ES-I3 (cell line): ENCODE results near the gene IFRD1.

Source experiments
- H3K36me3 ChIP-seq: 2 replicates; pipeline ENCODE4 v1.6.1; 2013; ENCODE audit warnings: mild to moderate bottlenecking, low read length, control low read depth, moderate library complexity; ENCODE audit not compliant: insufficient read depth
- H3K4me1 ChIP-seq: 2 replicates; pipeline ENCODE4 v1.6.1; 2013; ENCODE audit warnings: mild to moderate bottlenecking, control low read depth, low read length; ENCODE audit not compliant: insufficient read depth
- H3K9ac ChIP-seq: 2 replicates; pipeline ENCODE4 v1.6.1; 2013; ENCODE audit warnings: low read depth, mild to moderate bottlenecking, low read length, moderate library complexity
- H3K9me3 ChIP-seq: 2 replicates; pipeline ENCODE4 v1.6.1; 2013; ENCODE audit warnings: mild to moderate bottlenecking, low read length, moderate library complexity; ENCODE audit not compliant: control insufficient read depth, insufficient read depth

IFRD1 gene

GRCh38 chr7:112488264-112488552 lies 37.9 kb downstream of the IFRD1 start:
- no peaks in the 10 kb centered on the region for H3K9me3 ChIP-seq
- 0 out of 2 replicates have a peak, but pooled peaks cover 6% of the 10 kb centered on the region for H3K4me1 ChIP-seq
- no peaks in the 10 kb centered on the region; the same call in 1 of the 2 replicates for H3K36me3 ChIP-seq
- H3K9ac ChIP-seq: no peak overlapping the region

GRCh38 chr7:112492186-112492585 lies 41.9 kb downstream of the IFRD1 start:
- Histone ChIP-seq H3K4me1 (no peaks in the 10 kb centered on the region), H3K9ac (no peak overlapping the region), H3K36me3 (no peaks in the 10 kb centered on the region; the same call in 1 of the 2 replicates), H3K9me3 (no peaks in the 10 kb centered on the region)

- Histone ChIP-seq H3K9me3 (no peaks in the 10 kb centered on the region), H3K36me3 (no peaks in the 10 kb centered on the region; the same call in 1 of the 2 replicates), H3K4me1 (no peaks in the 10 kb centered on the region), H3K9ac (no peak overlapping the region)
Observed at GRCh38 chr7:112494656-112495055, 44.4 kb downstream of the IFRD1 start.

GRCh38 chr7:112495156-112495788 lies 45.0 kb downstream of the IFRD1 start:
- Histone ChIP-seq H3K4me1 (no peaks in the 10 kb centered on the region), H3K9me3 (no peaks in the 10 kb centered on the region), H3K9ac (no peak overlapping the region), H3K36me3 (no peaks in the 10 kb centered on the region; the same call in 1 of the 2 replicates)

- Histone ChIP-seq H3K4me1 (no peaks in the 10 kb centered on the region), H3K9ac (no peak overlapping the region), H3K36me3 (no peaks in the 10 kb centered on the region; the same call in 1 of the 2 replicates), H3K9me3 (no peaks in the 10 kb centered on the region)
Observed at GRCh38 chr7:112495810-112496462, 45.7 kb downstream of the IFRD1 start.

GRCh38 chr7:112497481-112497880 lies 47.2 kb downstream of the IFRD1 start:
- Histone ChIP-seq H3K9me3 (no peaks in the 10 kb centered on the region), H3K36me3 (no peaks in the 10 kb centered on the region), H3K9ac (no peak overlapping the region), H3K4me1 (no peaks in the 10 kb centered on the region)

GRCh38 chr7:112500619-112501018 lies 50.4 kb downstream of the IFRD1 start:
- no peaks in the 10 kb centered on the region for H3K9me3 ChIP-seq
- no peaks in the 10 kb centered on the region for H3K4me1 ChIP-seq
- no peaks in the 10 kb centered on the region for H3K36me3 ChIP-seq
- no peak overlapping the region for H3K9ac ChIP-seq

- no peaks in the 10 kb centered on the region for H3K36me3 ChIP-seq
- H3K4me1 ChIP-seq: no peaks in the 10 kb centered on the region
- H3K9ac ChIP-seq: no peak overlapping the region
- no peaks in the 10 kb centered on the region for H3K9me3 ChIP-seq
Observed at GRCh38 chr7:112501801-112502503, 51.7 kb downstream of the IFRD1 start.

GRCh38 chr7:112502700-112503099 lies 52.4 kb downstream of the IFRD1 start:
- Histone ChIP-seq H3K9ac (no peak overlapping the region), H3K4me1 (no peaks in the 10 kb centered on the region), H3K36me3 (no peaks in the 10 kb centered on the region), H3K9me3 (no peaks in the 10 kb centered on the region)

- no peaks in the 10 kb centered on the region for H3K36me3 ChIP-seq
- H3K9ac ChIP-seq: no peak overlapping the region
- H3K4me1 ChIP-seq: no peaks in the 10 kb centered on the region
- no peaks in the 10 kb centered on the region for H3K9me3 ChIP-seq
Observed at GRCh38 chr7:112503361-112503972, 53.2 kb downstream of the IFRD1 start.

GRCh38 chr7:112504093-112504695 lies 53.9 kb downstream of the IFRD1 start:
- Histone ChIP-seq H3K36me3 (no peaks in the 10 kb centered on the region), H3K4me1 (no peaks in the 10 kb centered on the region), H3K9me3 (no peaks in the 10 kb centered on the region), H3K9ac (no peak overlapping the region)

- H3K9ac ChIP-seq: no peak overlapping the region
- no peaks in the 10 kb centered on the region for H3K36me3 ChIP-seq
- H3K4me1 ChIP-seq: no peaks in the 10 kb centered on the region
- no peaks in the 10 kb centered on the region for H3K9me3 ChIP-seq
Observed at GRCh38 chr7:112505495-112505894, 55.2 kb downstream of the IFRD1 start.

- Histone ChIP-seq H3K9ac (no peak overlapping the region), H3K4me1 (no peaks in the 10 kb centered on the region), H3K36me3 (no peaks in the 10 kb centered on the region), H3K9me3 (no peaks in the 10 kb centered on the region)
Observed at GRCh38 chr7:112508404-112508803, 58.1 kb downstream of the IFRD1 start.

GRCh38 chr7:112509402-112509801 lies 59.1 kb downstream of the IFRD1 start:
- Histone ChIP-seq H3K36me3 (no peaks in the 10 kb centered on the region), H3K9me3 (no peaks in the 10 kb centered on the region), H3K9ac (no peak overlapping the region), H3K4me1 (no peaks in the 10 kb centered on the region)
